Body of pancreas (tissue), 4 donors: ENCODE measurements around the gene DPYD. TPM values are rescaled to one million over a fixed set of nuclear protein-coding genes. Genes with fewer than 3 reads are reported as not detected.

Source experiments
- ATAC-seq: fragments of 150-250 bp; one replicate; pipeline ENCODE4 v1.9.1; 2016
- DNase-seq, 4 donors: peaks; one replicate each; pipeline ENCODE4 v3.0.0-alpha.2; 2019
- H3K27ac ChIP-seq, 4 donors: fragments of 200-600 bp; sonication (generic); 1 replicate in 3 of 4; 2 replicates in 1 of 4; pipeline versions ENCODE4 v1.5.1 to v1.6.1; 2016 to 2019; ENCODE audit warnings: mild to moderate bottlenecking in 1 of 4, mixed read lengths in 1 of 4, moderate library complexity in 1 of 4
- H3K27me3 ChIP-seq, 2 donors: fragments of 200-600 bp; sonication (generic); one replicate each; pipeline ENCODE4 v1.6.0; 2016; ENCODE audit warnings: mild to moderate bottlenecking in 1 of 2
- H3K36me3 ChIP-seq, 2 donors: fragments of 200-600 bp; sonication (generic); replicated peaks in 1 of 2; 2 replicates each; pipeline ENCODE4 v1.5.1; 2016; ENCODE audit warnings: low read depth in 2 of 2; ENCODE audit not compliant: insufficient read depth in 1 of 2
- H3K4me1 ChIP-seq: fragments of 200-600 bp; sonication (generic); one replicate; pipeline ENCODE4 v1.6.0; 2016
- H3K4me3 ChIP-seq, 2 donors: fragments of 200-600 bp; sonication (generic); 1 replicate in 1 of 2; 2 replicates in 1 of 2; pipeline ENCODE4 v1.5.1; 2016 to 2019
- H3K9me3 ChIP-seq, 3 donors: fragments of 200-600 bp; sonication (generic); 1 replicate in 2 of 3; 2 replicates in 1 of 3; pipeline ENCODE4 v1.5.1; 2016
- CTCF ChIP-seq, 7 experiments: fragments of 450-650 bp in 4 of 7; fragments of 200-600 bp in 3 of 7; sonication (generic) in 3 of 7; IDR thresholded peaks; one replicate each; pipeline ENCODE4 v1.5.1; 2016 to 2019; ENCODE audit warnings: antibody characterized with exemption in 7 of 7
- POLR2A ChIP-seq, 3 donors: fragments of 450-650 bp; IDR thresholded peaks; one replicate each; pipeline ENCODE4 v1.6.1; 2016; ENCODE audit warnings: antibody characterized with exemption in 3 of 3, mild to moderate bottlenecking in 2 of 3
- WGBS, 2 donors: methylation state at CpG; one replicate each; pipeline ENCODE4 v1.1.5; 2017; 5-methylcytosine and 5-hydroxymethylcytosine counted together
- intact Hi-C: fragments of 100-400 bp; cut with DNase I; formaldehyde crosslinking; loops from one replicate; pipeline ENCODE4 v1.15.1; 2023
- total RNA-seq, 2 donors: library from RNA; depleted of rRNA; stranded (reverse); fragments of >200 nt; gene quantifications; one replicate each; pipeline ENCODE4 v1.1.0, GENCODE V29; 2016

The DPYD gene
- total RNA-seq, 2 donors from 2014 or later: 13.8 to 17.1 TPM

GRCh38 chr1:97693601-97694000 lies 227.2 kb downstream of the DPYD start:
- WGBS, 2 donors: 93 to 96% methylated on average over 1 of the region's 1 CpG
- intact Hi-C loops: no loop called here

DNA sequence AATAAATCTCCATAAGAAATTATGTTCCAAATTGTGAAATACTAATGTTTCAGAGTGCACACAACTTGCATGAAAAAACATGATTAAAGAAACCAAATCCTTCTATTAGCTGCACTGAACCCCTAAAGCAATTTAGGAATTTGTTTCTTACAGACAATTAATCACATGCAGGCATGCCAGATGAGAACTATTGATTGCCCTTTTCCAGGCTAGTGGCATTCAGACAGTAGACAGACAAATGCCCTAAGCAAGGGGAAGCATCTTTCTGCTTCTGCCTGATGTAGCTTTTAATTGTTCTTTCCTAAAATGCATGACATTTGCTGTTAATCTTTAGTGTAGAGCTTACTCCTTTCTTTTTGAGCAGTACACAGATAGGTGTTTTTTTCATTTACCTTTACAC lies 229.5 kb downstream of the DPYD start:
- no peaks in the 10 kb centered on the region for H3K4me1 ChIP-seq
- H3K27me3 ChIP-seq: no peaks in the 10 kb centered on the region
- TF ChIP-seq POLR2A (IDR thresholded peaks at IDR 0.05): no peak
- no peak for TF ChIP-seq CTCF (IDR thresholded peaks at IDR 0.05)
- ATAC-seq (no peak), DNase-seq (no peak)
- no peaks in the 10 kb centered on the region for H3K9me3 ChIP-seq
- no peak overlapping the region for H3K4me3 ChIP-seq
- intact Hi-C loops: no loop called here
- no peak overlapping the region for H3K27ac ChIP-seq
- H3K36me3 ChIP-seq: peaks cover 0 to 3% of the 10 kb centered on the region in 2 donors

More at GRCh38 chr1:97693601-97694000, 227.2 kb downstream of the DPYD start:
- Histone ChIP-seq H3K36me3 (peaks cover 0 to 3% of the 10 kb centered on the region in 2 donors), H3K4me1 (no peaks in the 10 kb centered on the region), H3K9me3 (no peaks in the 10 kb centered on the region), H3K27me3 (no peaks in the 10 kb centered on the region), H3K27ac (no peak overlapping the region), H3K4me3 (no peak overlapping the region)
- TF ChIP-seq CTCF (IDR thresholded peaks at IDR 0.05) (no peak), POLR2A (IDR thresholded peaks at IDR 0.05) (no peak)
- no peak for ATAC-seq
- no peak for DNase-seq

- no peak for ATAC-seq
- no peaks in the 10 kb centered on the region for H3K27me3 ChIP-seq
- 78 to 79% methylated on average over 2 of the region's 2 CpGs for WGBS, 2 donors
These were observed 235.5 kb downstream of the DPYD start for GRCh38 chr1:97685360-97685759.

DNA sequence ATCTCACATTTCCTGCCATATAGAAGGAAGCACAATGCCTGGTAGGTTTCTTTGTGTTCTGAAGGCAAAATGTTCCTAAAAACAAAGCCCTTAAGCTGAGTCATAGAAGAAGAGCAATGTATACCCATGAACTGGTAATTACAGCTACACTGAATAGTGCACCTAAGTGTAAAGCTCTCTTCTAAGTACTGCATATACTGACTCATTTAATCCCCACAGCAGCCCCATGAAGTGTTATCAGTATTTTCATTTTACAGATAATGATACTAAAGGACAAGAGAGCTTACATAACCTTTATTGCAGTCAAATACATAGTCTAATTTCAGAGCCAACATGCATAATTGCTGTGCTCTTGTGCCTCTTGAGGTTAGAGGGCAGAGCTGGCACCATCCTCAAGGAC lies 239.9 kb downstream of the DPYD start:
- Histone ChIP-seq H3K36me3 (peaks cover 0 to 2% of the 10 kb centered on the region in 2 donors), H3K4me1 (no peaks in the 10 kb centered on the region), H3K27me3 (no peaks in the 10 kb centered on the region), H3K27ac (no peak overlapping the region), H3K9me3 (no peaks in the 10 kb centered on the region), H3K4me3 (no peak overlapping the region)
- intact Hi-C loops: no loop called here
- ATAC-seq (no peak), DNase-seq (no peak)
- TF ChIP-seq POLR2A (IDR thresholded peaks at IDR 0.05) (no peak), CTCF (IDR thresholded peaks at IDR 0.05) (no peak)

More at GRCh38 chr1:97685360-97685759, 235.5 kb downstream of the DPYD start:
- no peak for DNase-seq
- Histone ChIP-seq H3K4me1 (no peaks in the 10 kb centered on the region), H3K9me3 (no peaks in the 10 kb centered on the region), H3K27ac (no peak overlapping the region), H3K36me3 (no peaks in the 10 kb centered on the region), H3K4me3 (no peak overlapping the region)
- TF ChIP-seq CTCF (IDR thresholded peaks at IDR 0.05) (no peak), POLR2A (IDR thresholded peaks at IDR 0.05) (no peak)
- intact Hi-C loops: no loop called here

DNA sequence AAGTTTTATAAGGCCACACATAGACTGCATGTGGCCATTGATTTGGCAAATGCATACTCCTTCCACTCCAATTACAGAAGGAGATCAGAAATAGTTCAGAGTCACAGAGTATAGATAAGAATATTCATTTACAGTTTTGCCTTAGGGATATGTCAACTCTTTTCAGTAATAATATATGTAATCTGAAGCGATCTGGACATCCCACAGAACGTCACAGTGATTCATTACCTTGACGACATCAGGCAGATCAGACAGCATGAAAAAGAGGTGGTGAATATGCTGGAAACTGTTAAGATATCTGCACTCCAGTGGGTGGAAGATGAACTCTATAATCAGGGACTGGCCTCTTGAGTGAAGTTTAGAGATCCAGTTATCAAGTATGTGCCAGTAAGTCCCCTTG lies 240.4 kb downstream of the DPYD start:
- H3K27me3 ChIP-seq: no peaks in the 10 kb centered on the region
- no peaks in the 10 kb centered on the region for H3K4me1 ChIP-seq
- peaks cover 0 to 2% of the 10 kb centered on the region in 2 donors for H3K36me3 ChIP-seq
- intact Hi-C loops: no loop called here
- DNase-seq: no peak
- no peak for ATAC-seq
- 73 to 89% methylated on average over 3 of the region's 3 CpGs for WGBS, 2 donors
- no peak overlapping the region for H3K4me3 ChIP-seq
- H3K9me3 ChIP-seq: no peaks in the 10 kb centered on the region
- TF ChIP-seq CTCF (IDR thresholded peaks at IDR 0.05): no peak
- TF ChIP-seq POLR2A (IDR thresholded peaks at IDR 0.05): no peak
- no peak overlapping the region for H3K27ac ChIP-seq
